Measurements from ENCODE around the gene ADAMTSL3. TPM values are rescaled to one million over a fixed set of nuclear protein-coding genes. Genes with fewer than 3 reads are reported as not detected.

Gene ADAMTSL3
- total RNA-seq, 1 experiment from 2014 or later, result 1.8 TPM

- no peak for TF ChIP-seq HMGXB4 (CRISPR knock-in tag; IDR thresholded peaks at IDR 0.05)
These were observed 238.6 kb downstream of the ADAMTSL3 start (continued) for GRCh38 chr15:83892498-83892897.

- ChIA-PET CTCF (no interaction called here), POLR2A (no interaction called here)
- TF ChIP-seq ELF4 (CRISPR knock-in tag; IDR thresholded peaks at IDR 0.05; ENCODE audit: low read depth), result no peak
- TF ChIP-seq, protein P1, sequence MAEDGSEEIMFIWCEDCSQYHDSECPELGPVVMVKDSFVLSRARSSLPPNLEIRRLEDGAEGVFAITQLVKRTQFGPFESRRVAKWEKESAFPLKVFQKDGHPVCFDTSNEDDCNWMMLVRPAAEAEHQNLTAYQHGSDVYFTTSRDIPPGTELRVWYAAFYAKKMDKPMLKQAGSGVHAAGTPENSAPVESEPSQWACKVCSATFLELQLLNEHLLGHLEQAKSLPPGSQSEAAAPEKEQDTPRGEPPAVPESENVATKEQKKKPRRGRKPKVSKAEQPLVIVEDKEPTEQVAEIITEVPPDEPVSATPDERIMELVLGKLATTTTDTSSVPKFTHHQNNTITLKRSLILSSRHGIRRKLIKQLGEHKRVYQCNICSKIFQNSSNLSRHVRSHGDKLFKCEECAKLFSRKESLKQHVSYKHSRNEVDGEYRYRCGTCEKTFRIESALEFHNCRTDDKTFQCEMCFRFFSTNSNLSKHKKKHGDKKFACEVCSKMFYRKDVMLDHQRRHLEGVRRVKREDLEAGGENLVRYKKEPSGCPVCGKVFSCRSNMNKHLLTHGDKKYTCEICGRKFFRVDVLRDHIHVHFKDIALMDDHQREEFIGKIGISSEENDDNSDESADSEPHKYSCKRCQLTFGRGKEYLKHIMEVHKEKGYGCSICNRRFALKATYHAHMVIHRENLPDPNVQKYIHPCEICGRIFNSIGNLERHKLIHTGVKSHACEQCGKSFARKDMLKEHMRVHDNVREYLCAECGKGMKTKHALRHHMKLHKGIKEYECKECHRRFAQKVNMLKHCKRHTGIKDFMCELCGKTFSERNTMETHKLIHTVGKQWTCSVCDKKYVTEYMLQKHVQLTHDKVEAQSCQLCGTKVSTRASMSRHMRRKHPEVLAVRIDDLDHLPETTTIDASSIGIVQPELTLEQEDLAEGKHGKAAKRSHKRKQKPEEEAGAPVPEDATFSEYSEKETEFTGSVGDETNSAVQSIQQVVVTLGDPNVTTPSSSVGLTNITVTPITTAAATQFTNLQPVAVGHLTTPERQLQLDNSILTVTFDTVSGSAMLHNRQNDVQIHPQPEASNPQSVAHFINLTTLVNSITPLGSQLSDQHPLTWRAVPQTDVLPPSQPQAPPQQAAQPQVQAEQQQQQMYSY (CRISPR knock-in tag; IDR thresholded peaks at IDR 0.05), result no peak
- no peak for TF ChIP-seq OVOL2 (CRISPR knock-in tag; IDR thresholded peaks at IDR 0.05; ENCODE audit: borderline replicate concordance)
- no peak for TF ChIP-seq CBFB (CRISPR knock-in tag; IDR thresholded peaks at IDR 0.05; ENCODE audit: low read depth)
- TF ChIP-seq ZNF512 (CRISPR knock-in tag; IDR thresholded peaks at IDR 0.05; ENCODE audit: borderline replicate concordance), result no peak
- no peak for TF ChIP-seq NR3C1 (CRISPR knock-in tag; conservative IDR thresholded peaks at IDR 0.05; ENCODE audit: low read depth)
- TF ChIP-seq E2F4 (CRISPR knock-in tag; IDR thresholded peaks at IDR 0.05; ENCODE audit: borderline replicate concordance, low read depth), result no peak
- no peak for TF ChIP-seq SMAD4 (CRISPR knock-in tag; IDR thresholded peaks at IDR 0.05)
- TF ChIP-seq RELA (CRISPR knock-in tag; IDR thresholded peaks at IDR 0.05; ENCODE audit: borderline replicate concordance), result no peak
- Mint-ChIP-seq H3K4me1 (no peaks in the 10 kb centered on the region), H3K27me3 (ENCODE audit: low read depth) (no peaks in the 10 kb centered on the region), H3K27ac (no peak overlapping the region), H3K36me3 (no peaks in the 10 kb centered on the region), H3K9me3 (no peaks in the 10 kb centered on the region), H3K4me3 (no peak overlapping the region)
- DNase-seq (ENCODE audit: low spot score) (no peak), ATAC-seq (no peak)
These were observed 239.4 kb downstream of the ADAMTSL3 start for GRCh38 chr15:83893308-83893707.

DNA sequence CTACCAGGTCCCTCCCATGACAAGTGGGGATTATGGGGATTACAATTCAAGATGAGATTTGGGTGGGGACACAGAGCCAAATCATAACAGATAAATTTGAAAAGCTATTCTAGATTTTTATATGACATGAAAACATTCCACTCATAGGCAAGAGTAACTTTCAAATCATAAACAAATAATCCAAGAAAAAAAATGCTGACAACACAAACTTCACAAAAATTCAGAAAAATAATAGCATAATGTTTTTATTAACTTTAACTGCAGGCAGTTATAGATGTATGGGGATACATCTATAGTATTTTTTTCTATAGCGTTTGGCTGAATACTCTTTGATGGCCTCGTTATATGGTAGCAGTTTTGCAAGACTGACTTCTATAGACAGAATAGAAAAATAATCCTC lies 243.1 kb downstream of the ADAMTSL3 start:
- Mint-ChIP-seq H3K36me3 (no peaks in the 10 kb centered on the region), H3K4me3 (no peak overlapping the region), H3K4me1 (no peaks in the 10 kb centered on the region), H3K27me3 (ENCODE audit: low read depth) (peaks cover 4% of the 10 kb centered on the region; the same call in 1 of the 2 replicates), H3K9me3 (no peaks in the 10 kb centered on the region), H3K27ac (no peak overlapping the region)
- ChIA-PET POLR2A (no interaction called here), CTCF (no interaction called here)
- no peak for ATAC-seq
- no peak for DNase-seq (ENCODE audit: low spot score)
- no peak for TF ChIP-seq NFATC4 (CRISPR knock-in tag; IDR thresholded peaks at IDR 0.05)
- TF ChIP-seq JUN (CRISPR knock-in tag; IDR thresholded peaks at IDR 0.05), result no peak
- TF ChIP-seq, protein P2, sequence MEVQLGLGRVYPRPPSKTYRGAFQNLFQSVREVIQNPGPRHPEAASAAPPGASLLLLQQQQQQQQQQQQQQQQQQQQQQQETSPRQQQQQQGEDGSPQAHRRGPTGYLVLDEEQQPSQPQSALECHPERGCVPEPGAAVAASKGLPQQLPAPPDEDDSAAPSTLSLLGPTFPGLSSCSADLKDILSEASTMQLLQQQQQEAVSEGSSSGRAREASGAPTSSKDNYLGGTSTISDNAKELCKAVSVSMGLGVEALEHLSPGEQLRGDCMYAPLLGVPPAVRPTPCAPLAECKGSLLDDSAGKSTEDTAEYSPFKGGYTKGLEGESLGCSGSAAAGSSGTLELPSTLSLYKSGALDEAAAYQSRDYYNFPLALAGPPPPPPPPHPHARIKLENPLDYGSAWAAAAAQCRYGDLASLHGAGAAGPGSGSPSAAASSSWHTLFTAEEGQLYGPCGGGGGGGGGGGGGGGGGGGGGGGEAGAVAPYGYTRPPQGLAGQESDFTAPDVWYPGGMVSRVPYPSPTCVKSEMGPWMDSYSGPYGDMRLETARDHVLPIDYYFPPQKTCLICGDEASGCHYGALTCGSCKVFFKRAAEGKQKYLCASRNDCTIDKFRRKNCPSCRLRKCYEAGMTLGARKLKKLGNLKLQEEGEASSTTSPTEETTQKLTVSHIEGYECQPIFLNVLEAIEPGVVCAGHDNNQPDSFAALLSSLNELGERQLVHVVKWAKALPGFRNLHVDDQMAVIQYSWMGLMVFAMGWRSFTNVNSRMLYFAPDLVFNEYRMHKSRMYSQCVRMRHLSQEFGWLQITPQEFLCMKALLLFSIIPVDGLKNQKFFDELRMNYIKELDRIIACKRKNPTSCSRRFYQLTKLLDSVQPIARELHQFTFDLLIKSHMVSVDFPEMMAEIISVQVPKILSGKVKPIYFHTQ (CRISPR knock-in tag; IDR thresholded peaks at IDR 0.05), result no peak
- TF ChIP-seq, protein P3, sequence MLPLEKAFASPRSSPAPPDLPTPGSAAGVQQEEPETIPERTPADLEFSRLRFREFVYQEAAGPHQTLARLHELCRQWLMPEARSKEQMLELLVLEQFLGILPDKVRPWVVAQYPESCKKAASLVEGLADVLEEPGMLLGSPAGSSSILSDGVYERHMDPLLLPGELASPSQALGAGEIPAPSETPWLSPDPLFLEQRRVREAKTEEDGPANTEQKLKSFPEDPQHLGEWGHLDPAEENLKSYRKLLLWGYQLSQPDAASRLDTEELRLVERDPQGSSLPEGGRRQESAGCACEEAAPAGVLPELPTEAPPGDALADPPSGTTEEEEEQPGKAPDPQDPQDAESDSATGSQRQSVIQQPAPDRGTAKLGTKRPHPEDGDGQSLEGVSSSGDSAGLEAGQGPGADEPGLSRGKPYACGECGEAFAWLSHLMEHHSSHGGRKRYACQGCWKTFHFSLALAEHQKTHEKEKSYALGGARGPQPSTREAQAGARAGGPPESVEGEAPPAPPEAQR (CRISPR knock-in tag; IDR thresholded peaks at IDR 0.05), result no peak
- TF ChIP-seq, protein P4, sequence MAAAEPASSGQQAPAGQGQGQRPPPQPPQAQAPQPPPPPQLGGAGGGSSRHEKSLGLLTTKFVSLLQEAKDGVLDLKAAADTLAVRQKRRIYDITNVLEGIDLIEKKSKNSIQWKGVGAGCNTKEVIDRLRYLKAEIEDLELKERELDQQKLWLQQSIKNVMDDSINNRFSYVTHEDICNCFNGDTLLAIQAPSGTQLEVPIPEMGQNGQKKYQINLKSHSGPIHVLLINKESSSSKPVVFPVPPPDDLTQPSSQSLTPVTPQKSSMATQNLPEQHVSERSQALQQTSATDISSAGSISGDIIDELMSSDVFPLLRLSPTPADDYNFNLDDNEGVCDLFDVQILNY (CRISPR knock-in tag; IDR thresholded peaks at IDR 0.05), result no peak
- TF ChIP-seq RORB (CRISPR knock-in tag; IDR thresholded peaks at IDR 0.05), result no peak
- TF ChIP-seq ZNF512 (CRISPR knock-in tag; IDR thresholded peaks at IDR 0.05; ENCODE audit: borderline replicate concordance), result no peak
